Astrocyte (in vitro differentiated cells and primary cell): Measurements from ENCODE around the gene SNCA. TPM values are rescaled to one million over a fixed set of nuclear protein-coding genes. Genes with fewer than 3 reads are reported as not detected.

ENCODE experiments used
- DNase-seq: peaks from one replicate; pipeline ENCODE4 v3.0.0-alpha.2; 2010; ENCODE audit warnings: low read depth
- FAIRE-seq: peaks from 2 replicates; lab custom pipeline; 2011; peaks lifted over from hg19 to GRCh38; lab: Jason Lieb, UNC
- H2AFZ ChIP-seq: 2 replicates; pipeline ENCODE4 v1.6.0; 2012; ENCODE audit warnings: low read depth, low read length, inconsistent platforms
- H3K27ac ChIP-seq: 2 replicates; pipeline ENCODE4 v1.5.1; 2011; ENCODE audit warnings: low read depth, low read length, inconsistent platforms
- H3K27me3 ChIP-seq: 2 replicates; pipeline ENCODE4 v1.6.0; 2011; ENCODE audit warnings: low read length, inconsistent platforms; ENCODE audit not compliant: insufficient read depth
- H3K36me3 ChIP-seq: 2 replicates; pipeline ENCODE4 v1.5.1; 2011; ENCODE audit warnings: low read length, inconsistent platforms; ENCODE audit not compliant: insufficient read depth
- H3K4me1 ChIP-seq: 2 replicates; pipeline ENCODE4 v1.5.1; 2011; ENCODE audit warnings: low read length, inconsistent platforms; ENCODE audit not compliant: insufficient read depth
- H3K4me2 ChIP-seq: 2 replicates; pipeline ENCODE4 v1.6.0; 2012; ENCODE audit warnings: low read length, inconsistent platforms
- H3K4me3 ChIP-seq: 2 replicates; pipeline ENCODE4 v1.5.1; 2011; ENCODE audit warnings: low read depth, mild to moderate bottlenecking, low read length, inconsistent platforms; ENCODE audit not compliant: insufficient read depth
- H3K79me2 ChIP-seq: 2 replicates; pipeline ENCODE4 v1.6.0; 2012; ENCODE audit warnings: mild to moderate bottlenecking, low read length, inconsistent platforms; ENCODE audit not compliant: insufficient read depth
- H3K9ac ChIP-seq: 2 replicates; pipeline ENCODE4 v1.6.0; 2012; ENCODE audit warnings: mild to moderate bottlenecking, low read length, inconsistent platforms
- H3K9me3 ChIP-seq: 2 replicates; pipeline ENCODE4 v1.5.1; 2012; ENCODE audit warnings: low read depth, mild to moderate bottlenecking, low read length, inconsistent platforms; ENCODE audit not compliant: insufficient read depth
- H4K20me1 ChIP-seq: 2 replicates; pipeline ENCODE4 v1.6.0; 2012; ENCODE audit warnings: low read length, inconsistent platforms; ENCODE audit not compliant: insufficient read depth
- H3K27ac Mint-ChIP-seq: one replicate; pipeline ENCODE4 v1.8.0; 2021; ENCODE audit warnings: mild to moderate bottlenecking, mixed read lengths; ENCODE audit not compliant: unreplicated experiment
- H3K27me3 Mint-ChIP-seq: one replicate; pipeline ENCODE4 v1.8.0; 2021; ENCODE audit warnings: low read depth, mixed read lengths; ENCODE audit not compliant: unreplicated experiment
- H3K36me3 Mint-ChIP-seq: one replicate; pipeline ENCODE4 v1.8.0; 2021; ENCODE audit warnings: low read depth, mixed read lengths; ENCODE audit not compliant: unreplicated experiment
- H3K4me1 Mint-ChIP-seq: one replicate; pipeline ENCODE4 v1.8.0; 2021; ENCODE audit warnings: low read depth, mixed read lengths; ENCODE audit not compliant: unreplicated experiment
- H3K4me3 Mint-ChIP-seq: one replicate; pipeline ENCODE4 v1.8.0; 2021; ENCODE audit warnings: mild to moderate bottlenecking, moderate library complexity, mixed read lengths; ENCODE audit not compliant: unreplicated experiment
- H3K9me3 Mint-ChIP-seq: one replicate; pipeline ENCODE4 v1.8.0; 2021; ENCODE audit warnings: mild to moderate bottlenecking, mixed read lengths; ENCODE audit not compliant: unreplicated experiment
- CTCF ChIP-seq: IDR thresholded peaks from 2 replicates; pipeline ENCODE4 v1.5.1; 2011; ENCODE audit warnings: low read depth, mild to moderate bottlenecking, inconsistent platforms, low read length, moderate library complexity; ENCODE audit not compliant: insufficient read depth
- EZH2 ChIP-seq: IDR thresholded peaks from 2 replicates; pipeline ENCODE4 v1.6.1; 2012; ENCODE audit warnings: mild to moderate bottlenecking, low read length, inconsistent platforms; ENCODE audit not compliant: insufficient read depth
- total RNA-seq: library from RNA; stranded (reverse); gene quantifications from 2 replicates; pipeline ENCODE4 v1.2.1, GENCODE V29; 2021

SNCA gene
- total RNA-seq, 1 donor from 2014 or later: 27.3 TPM

- no peaks in the 10 kb centered on the region for H3K27me3 ChIP-seq
- H3K9ac ChIP-seq: no peak overlapping the region
- H3K4me1 ChIP-seq: peaks cover 11% of the 10 kb centered on the region
- FAIRE-seq (no peak), DNase-seq (no peak)
- H3K36me3 ChIP-seq: no peaks in the 10 kb centered on the region
- no peak overlapping the region for H3K4me2 ChIP-seq
- no peak overlapping the region for H3K27ac ChIP-seq
- TF ChIP-seq EZH2 (no peak), CTCF (no peak)
- H3K79me2 ChIP-seq: no peaks in the 10 kb centered on the region
- peaks cover 17% of the 10 kb centered on the region for H3K4me1 Mint-ChIP-seq
- H2AFZ ChIP-seq: no peak overlapping the region
- H3K4me3 ChIP-seq: no peak overlapping the region
- H3K9me3 Mint-ChIP-seq: no peaks in the 10 kb centered on the region
- no peaks in the 10 kb centered on the region for H3K27me3 Mint-ChIP-seq
- no peaks in the 10 kb centered on the region for H4K20me1 ChIP-seq
- no peak overlapping the region for H3K4me3 Mint-ChIP-seq
- no peak overlapping the region for H3K27ac Mint-ChIP-seq
- no peaks in the 10 kb centered on the region for H3K36me3 Mint-ChIP-seq
- H3K9me3 ChIP-seq: no peaks in the 10 kb centered on the region
These were observed 124.1 kb downstream of the SNCA start for GRCh38 chr4:89712827-89713226.

DNA sequence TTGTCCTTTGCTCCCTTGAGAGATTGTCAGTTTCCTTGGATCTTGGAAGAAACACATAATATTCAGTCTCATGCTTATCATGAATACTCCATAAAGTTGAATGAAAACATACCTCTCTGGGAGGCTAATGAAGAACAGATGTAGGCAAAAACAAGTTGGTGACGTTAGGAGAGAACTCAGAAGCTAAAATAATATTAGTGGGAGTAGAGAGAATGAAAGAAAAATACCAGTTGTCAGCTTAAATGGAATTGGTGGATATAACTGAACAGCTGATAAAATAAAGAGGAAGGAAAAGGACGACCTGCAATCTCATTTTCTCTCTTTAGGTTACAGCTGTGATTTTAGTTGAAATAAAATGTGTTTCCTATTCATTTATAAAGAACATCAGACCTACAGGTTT lies 124.8 kb downstream of the SNCA start:
- FAIRE-seq (no peak), DNase-seq (peak; percentile 63)
- Histone ChIP-seq H2AFZ (no peak overlapping the region), H3K27ac (no peak overlapping the region), H3K9ac (no peak overlapping the region), H3K4me3 (no peak overlapping the region), H3K9me3 (no peaks in the 10 kb centered on the region), H3K79me2 (no peaks in the 10 kb centered on the region), H3K4me1 (peaks cover 11% of the 10 kb centered on the region), H3K27me3 (no peaks in the 10 kb centered on the region), H3K36me3 (no peaks in the 10 kb centered on the region), H4K20me1 (no peaks in the 10 kb centered on the region), H3K4me2 (peak overlapping the region; percentile 43)
- Mint-ChIP-seq H3K27me3 (no peaks in the 10 kb centered on the region), H3K4me3 (no peak overlapping the region), H3K36me3 (no peaks in the 10 kb centered on the region), H3K4me1 (peaks cover 22% of the 10 kb centered on the region), H3K27ac (no peak overlapping the region), H3K9me3 (no peaks in the 10 kb centered on the region)
- TF ChIP-seq EZH2 (no peak), CTCF (no peak)

DNA sequence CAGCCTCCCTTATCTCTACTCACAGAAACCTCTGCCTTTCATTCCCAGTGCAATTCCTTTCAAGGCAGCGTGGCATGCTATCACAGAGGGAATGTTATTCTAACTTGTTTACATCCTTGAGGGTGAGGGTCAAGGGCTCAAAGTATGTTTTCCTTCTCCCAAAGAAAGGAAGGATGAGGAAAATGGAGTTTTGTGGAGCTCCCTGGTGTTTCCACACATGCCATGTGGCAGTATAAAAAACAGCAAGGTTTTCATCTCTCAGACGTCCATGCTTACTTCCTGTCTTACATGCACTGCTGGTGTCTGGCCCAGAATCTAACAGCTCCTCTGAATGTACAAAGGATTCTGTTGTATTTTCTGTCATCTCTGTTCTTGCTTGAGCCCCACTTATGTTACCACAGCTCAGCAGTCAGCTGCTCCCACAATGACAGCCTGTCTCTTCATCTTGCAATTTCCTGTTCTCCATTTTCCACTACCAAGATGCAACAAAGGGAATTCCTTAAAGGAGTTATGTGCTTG lies 128.0 kb downstream of the SNCA start:
- peak overlapping the region; percentile 35 for H3K27ac ChIP-seq
- H2AFZ ChIP-seq: peak overlapping the region; percentile 81
- no peaks in the 10 kb centered on the region for H3K9me3 Mint-ChIP-seq
- peak overlapping the region; percentile 99 for H3K27ac Mint-ChIP-seq
- no peak for FAIRE-seq
- no peaks in the 10 kb centered on the region for H4K20me1 ChIP-seq
- H3K9ac ChIP-seq: peak overlapping the region; percentile 14
- no peaks in the 10 kb centered on the region for H3K36me3 Mint-ChIP-seq
- no peaks in the 10 kb centered on the region for H3K79me2 ChIP-seq
- H3K4me3 ChIP-seq: no peak overlapping the region
- TF ChIP-seq EZH2 (no peak), CTCF (no peak)
- no peaks in the 10 kb centered on the region for H3K27me3 ChIP-seq
- peak overlapping the region; percentile 46 for H3K4me2 ChIP-seq
- no peak overlapping the region for H3K4me3 Mint-ChIP-seq
- H3K9me3 ChIP-seq: no peaks in the 10 kb centered on the region
- no peaks in the 10 kb centered on the region for H3K36me3 ChIP-seq
- no peaks in the 10 kb centered on the region for H3K27me3 Mint-ChIP-seq
- peaks cover 11% of the 10 kb centered on the region for H3K4me1 ChIP-seq
- peak; percentile 55 for DNase-seq
- H3K4me1 Mint-ChIP-seq: peaks cover 22% of the 10 kb centered on the region
